ENCODE results near the gene ZNF850.
A peak's percentile ranks its signal among the peaks of the same experiment; 100 is the strongest.

The ZNF850 gene

DNA sequence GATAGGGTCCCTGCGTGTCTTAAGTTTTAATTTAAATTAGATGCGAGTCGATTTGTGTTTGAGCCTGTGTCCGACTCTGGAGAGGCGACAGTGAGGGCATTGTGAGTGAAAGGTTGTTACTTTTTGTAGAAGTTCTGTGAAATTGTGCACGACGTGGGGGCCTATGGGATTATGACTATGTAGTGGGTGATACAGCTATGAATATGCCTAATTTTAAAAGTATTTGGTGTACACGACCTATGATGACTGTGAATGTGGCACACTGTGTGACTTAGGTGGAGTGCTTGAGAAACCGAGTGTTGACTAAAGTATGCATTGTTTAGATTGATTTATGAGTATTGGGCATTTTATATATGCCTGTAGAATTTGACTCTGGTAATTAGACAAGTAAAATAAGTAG lies 84.5 kb downstream of the ZNF850 start:
- no CpG with 5 or more reads among the region's 9 CpGs for WGBS (ENCODE audit: extremely low coverage, insufficient coverage, low lambda C conversion rate)
- no peaks in the 10 kb centered on the region for H3K27me3 ChIP-seq (ENCODE audit: insufficient read depth, low read length, poor library complexity)
- H2BK5ac ChIP-seq (ENCODE audit: low read length), result no peak overlapping the region
- peak overlapping the region; percentile 5 for H3K4ac ChIP-seq (ENCODE audit: low read depth, low read length)
- H4K5ac ChIP-seq (ENCODE audit: low read length), result no peak overlapping the region
- no peak overlapping the region for H2BK15ac ChIP-seq (replicated peaks; ENCODE audit: low read depth)
- no peak overlapping the region for H4K8ac ChIP-seq (ENCODE audit: low read depth, low read length)
- no peak overlapping the region for H2BK120ac ChIP-seq (ENCODE audit: low read depth, low read length)
- H3K27ac ChIP-seq (ENCODE audit: low read depth, low read length), result no peak overlapping the region
- no peaks in the 10 kb centered on the region for H3K4me1 ChIP-seq (ENCODE audit: control insufficient read depth, low read depth, low read length)
- H2AK5ac ChIP-seq (ENCODE audit: low read length), result no peak overlapping the region
- DNase-seq, result no peak
- peak overlapping the region; percentile 98 for H3K56ac ChIP-seq (ENCODE audit: low read length)
- H3K4me3 ChIP-seq (ENCODE audit: low read length), result peak overlapping the region; percentile 98
- H3K4me2 ChIP-seq (ENCODE audit: low read length), result peak overlapping the region; percentile 79
- H3K36me3 ChIP-seq (ENCODE audit: control insufficient read depth, insufficient read depth, low read length), result peaks cover 1% of the 10 kb centered on the region
- peak overlapping the region; percentile 92 for H3K9ac ChIP-seq (ENCODE audit: low read length)
- H3K79me1 ChIP-seq (ENCODE audit: low read length), result peaks cover 6% of the 10 kb centered on the region
- peaks cover 18% of the 10 kb centered on the region for H3K79me2 ChIP-seq (ENCODE audit: control insufficient read depth, insufficient read depth, low read length)
- no peak overlapping the region for H3K18ac ChIP-seq (ENCODE audit: low read length)
- H3K23ac ChIP-seq (ENCODE audit: low read length), result no peak overlapping the region

DNA sequence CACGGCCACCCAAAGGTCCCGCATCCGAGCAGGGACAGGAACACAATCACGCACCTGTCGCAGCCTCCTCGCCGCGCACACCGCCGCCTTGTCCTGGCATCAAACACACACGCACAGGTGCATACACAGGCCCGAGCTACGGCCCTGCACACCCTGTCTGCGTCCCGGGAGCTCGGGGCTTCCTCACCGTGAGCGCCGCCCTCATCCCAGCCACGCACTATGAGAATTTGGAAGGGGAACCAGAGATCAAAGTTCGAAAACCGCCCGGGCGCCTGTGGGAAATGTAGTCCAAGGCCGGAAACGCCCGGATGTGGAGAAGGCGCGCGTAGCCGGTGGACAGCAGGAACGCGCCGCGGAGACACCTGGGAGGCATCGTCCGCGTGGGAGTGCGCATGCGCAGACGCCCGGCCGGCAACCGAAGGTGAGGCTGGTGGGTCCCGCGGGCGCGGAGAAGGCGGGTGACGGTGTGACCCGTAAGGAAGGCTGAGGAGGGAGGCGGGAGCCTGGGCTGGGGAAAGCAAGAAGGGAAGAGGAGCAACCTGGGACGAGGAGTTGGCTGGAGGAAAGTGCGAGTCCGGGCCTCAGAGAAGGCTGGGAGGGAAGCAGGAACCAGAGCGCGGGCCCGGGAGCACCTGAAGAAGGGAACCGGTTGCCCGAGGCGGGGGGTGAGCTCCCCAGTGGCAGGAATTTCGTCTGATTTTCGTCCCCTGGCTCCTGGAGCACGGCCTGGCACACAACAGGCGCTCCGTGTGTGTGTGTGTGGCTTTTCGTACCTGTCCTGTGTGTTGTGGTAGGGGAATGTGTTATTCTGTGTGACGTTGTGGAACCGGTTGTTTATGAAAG lies 85.2 kb downstream of the ZNF850 start, which contains the start of gene ZNF567:
TSS of gene ZNF567 (plus strand) at position 399 of the 843 bp plus-strand sequence. CDS start 7,256 bp downstream, outside the sequence.
- no peak within 1 kb of the TSS for H3K23ac ChIP-seq (ENCODE audit: low read length)
- peak within 1 kb of the TSS; percentile 98 for H3K56ac ChIP-seq (ENCODE audit: low read length)
- H3K79me1 ChIP-seq (ENCODE audit: low read length), result peaks cover 6% of the 10 kb centered on the region
- peak within 1 kb of the TSS; percentile 98 for H3K4me3 ChIP-seq (ENCODE audit: low read length)
- H3K36me3 ChIP-seq (ENCODE audit: control insufficient read depth, insufficient read depth, low read length), result no peaks in the 10 kb centered on the region
- H3K4ac ChIP-seq (ENCODE audit: low read depth, low read length), result peak within 1 kb of the TSS; percentile 5
- no peak within 1 kb of the TSS for H2AK5ac ChIP-seq (ENCODE audit: low read length)
- peak within 1 kb of the TSS; percentile 96 for H3K4me2 ChIP-seq (ENCODE audit: low read length)
- no peak within 1 kb of the TSS for H4K5ac ChIP-seq (ENCODE audit: low read length)
- no peak within 1 kb of the TSS for H2BK5ac ChIP-seq (ENCODE audit: low read length)
- H3K18ac ChIP-seq (ENCODE audit: low read length), result no peak within 1 kb of the TSS
- DNase-seq, result peak; percentile 98
- H2BK15ac ChIP-seq (replicated peaks; ENCODE audit: low read depth), result no peak within 1 kb of the TSS
- H3K27ac ChIP-seq (ENCODE audit: low read depth, low read length), result peak within 1 kb of the TSS; percentile 38
- H4K8ac ChIP-seq (ENCODE audit: low read depth, low read length), result no peak within 1 kb of the TSS
- no peak within 1 kb of the TSS for H2BK120ac ChIP-seq (ENCODE audit: low read depth, low read length)
- peaks cover 18% of the 10 kb centered on the region for H3K79me2 ChIP-seq (ENCODE audit: control insufficient read depth, insufficient read depth, low read length)
- H3K4me1 ChIP-seq (ENCODE audit: control insufficient read depth, low read depth, low read length), result no peaks in the 10 kb centered on the region
- H3K9ac ChIP-seq (ENCODE audit: low read length), result peak within 1 kb of the TSS; percentile 92
- H3K27me3 ChIP-seq (ENCODE audit: insufficient read depth, low read length, poor library complexity), result no peaks in the 10 kb centered on the region
- no CpG with 5 or more reads among the region's 69 CpGs for WGBS (ENCODE audit: extremely low coverage, insufficient coverage, low lambda C conversion rate)

GRCh38 chr19:36686365-36687213 lies 86.0 kb downstream of the ZNF850 start:
- Histone ChIP-seq H3K9ac (ENCODE audit: low read length) (peak overlapping the region; percentile 86), H2BK15ac (replicated peaks; ENCODE audit: low read depth) (no peak overlapping the region), H2AK5ac (ENCODE audit: low read length) (no peak overlapping the region), H3K23ac (ENCODE audit: low read length) (no peak overlapping the region), H3K18ac (ENCODE audit: low read length) (no peak overlapping the region), H2BK5ac (ENCODE audit: low read length) (no peak overlapping the region), H3K56ac (ENCODE audit: low read length) (peak overlapping the region; percentile 97), H2BK120ac (ENCODE audit: low read depth, low read length) (no peak overlapping the region), H3K79me1 (ENCODE audit: low read length) (peaks cover 6% of the 10 kb centered on the region), H3K36me3 (ENCODE audit: control insufficient read depth, insufficient read depth, low read length) (no peaks in the 10 kb centered on the region), H4K5ac (ENCODE audit: low read length) (no peak overlapping the region), H3K4me1 (ENCODE audit: control insufficient read depth, low read depth, low read length) (no peaks in the 10 kb centered on the region), H3K4me3 (ENCODE audit: low read length) (peak overlapping the region; percentile 84), H3K79me2 (ENCODE audit: control insufficient read depth, insufficient read depth, low read length) (peaks cover 18% of the 10 kb centered on the region), H4K8ac (ENCODE audit: low read depth, low read length) (no peak overlapping the region), H3K4ac (ENCODE audit: low read depth, low read length) (no peak overlapping the region), H3K27ac (ENCODE audit: low read depth, low read length) (no peak overlapping the region), H3K27me3 (ENCODE audit: insufficient read depth, low read length, poor library complexity) (no peaks in the 10 kb centered on the region), H3K4me2 (ENCODE audit: low read length) (peak overlapping the region; percentile 96)
- peak; percentile 10 for DNase-seq
- WGBS (ENCODE audit: extremely low coverage, insufficient coverage, low lambda C conversion rate), result no CpG with 5 or more reads among the region's 20 CpGs

GRCh38 chr19:36685835-36686234 lies 86.8 kb downstream of the ZNF850 start:
- no peak for DNase-seq
- Histone ChIP-seq H3K18ac (ENCODE audit: low read length) (no peak overlapping the region), H3K56ac (ENCODE audit: low read length) (no peak overlapping the region), H3K4me1 (ENCODE audit: control insufficient read depth, low read depth, low read length) (no peaks in the 10 kb centered on the region), H3K79me1 (ENCODE audit: low read length) (peaks cover 6% of the 10 kb centered on the region), H2BK5ac (ENCODE audit: low read length) (no peak overlapping the region), H4K8ac (ENCODE audit: low read depth, low read length) (no peak overlapping the region), H2BK15ac (replicated peaks; ENCODE audit: low read depth) (no peak overlapping the region), H2AK5ac (ENCODE audit: low read length) (no peak overlapping the region), H3K27ac (ENCODE audit: low read depth, low read length) (no peak overlapping the region), H3K36me3 (ENCODE audit: control insufficient read depth, insufficient read depth, low read length) (no peaks in the 10 kb centered on the region), H2BK120ac (ENCODE audit: low read depth, low read length) (no peak overlapping the region), H3K27me3 (ENCODE audit: insufficient read depth, low read length, poor library complexity) (no peaks in the 10 kb centered on the region), H3K9ac (ENCODE audit: low read length) (no peak overlapping the region), H3K4me3 (ENCODE audit: low read length) (no peak overlapping the region), H3K23ac (ENCODE audit: low read length) (no peak overlapping the region), H3K4me2 (ENCODE audit: low read length) (no peak overlapping the region), H4K5ac (ENCODE audit: low read length) (no peak overlapping the region), H3K79me2 (ENCODE audit: control insufficient read depth, insufficient read depth, low read length) (peaks cover 18% of the 10 kb centered on the region), H3K4ac (ENCODE audit: low read depth, low read length) (no peak overlapping the region)
- WGBS (ENCODE audit: extremely low coverage, insufficient coverage, low lambda C conversion rate), result no CpG with 5 or more reads among the region's 2 CpGs

DNA sequence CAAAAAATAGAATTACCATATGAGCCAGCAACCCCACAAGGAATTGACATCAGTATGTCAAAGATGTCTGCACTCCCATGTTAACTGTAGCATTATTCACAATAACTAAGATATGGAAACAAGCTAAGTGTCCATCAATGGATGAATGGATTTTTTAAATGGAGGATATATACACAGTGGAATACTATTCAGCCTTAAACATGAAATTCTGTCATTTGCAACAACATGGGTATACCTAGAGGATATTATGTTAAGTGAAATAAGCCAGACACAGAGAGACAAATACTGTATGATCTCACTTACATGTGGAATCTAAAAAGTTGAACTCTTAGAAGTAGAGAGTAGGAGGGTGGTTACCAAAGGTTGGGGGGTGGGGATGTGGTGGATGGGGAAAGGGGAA lies 93.2 kb downstream of the ZNF850 start:
- H3K4ac ChIP-seq (ENCODE audit: low read depth, low read length), result no peak overlapping the region
- no peaks in the 10 kb centered on the region for H3K79me2 ChIP-seq (ENCODE audit: control insufficient read depth, insufficient read depth, low read length)
- no peak overlapping the region for H3K23ac ChIP-seq (ENCODE audit: low read length)
- no peak overlapping the region for H3K27ac ChIP-seq (ENCODE audit: low read depth, low read length)
- H3K4me2 ChIP-seq (ENCODE audit: low read length), result no peak overlapping the region
- no peaks in the 10 kb centered on the region for H3K4me1 ChIP-seq (ENCODE audit: control insufficient read depth, low read depth, low read length)
- H3K9ac ChIP-seq (ENCODE audit: low read length), result no peak overlapping the region
- no peaks in the 10 kb centered on the region for H3K27me3 ChIP-seq (ENCODE audit: insufficient read depth, low read length, poor library complexity)
- H2BK5ac ChIP-seq (ENCODE audit: low read length), result no peak overlapping the region
- no peaks in the 10 kb centered on the region for H3K79me1 ChIP-seq (ENCODE audit: low read length)
- H3K4me3 ChIP-seq (ENCODE audit: low read length), result no peak overlapping the region
- H3K18ac ChIP-seq (ENCODE audit: low read length), result no peak overlapping the region
- DNase-seq, result no peak
- H3K56ac ChIP-seq (ENCODE audit: low read length), result no peak overlapping the region
- no peak overlapping the region for H2BK15ac ChIP-seq (replicated peaks; ENCODE audit: low read depth)
- H2AK5ac ChIP-seq (ENCODE audit: low read length), result no peak overlapping the region
- H3K36me3 ChIP-seq (ENCODE audit: control insufficient read depth, insufficient read depth, low read length), result no peaks in the 10 kb centered on the region
- no peak overlapping the region for H4K8ac ChIP-seq (ENCODE audit: low read depth, low read length)
- no peak overlapping the region for H2BK120ac ChIP-seq (ENCODE audit: low read depth, low read length)
- H4K5ac ChIP-seq (ENCODE audit: low read length), result no peak overlapping the region

All from mesendoderm (in vitro differentiated cells).